Urothelium cell line (cell line): Measurements from ENCODE around the gene KRT83.
"Not testable (repeated sequence)": the region's sequence is repeated elsewhere in the genome, so short reads cannot be mapped to it uniquely, and the experiment has no call there.

Source experiments
- DNase-seq: peaks from one replicate; pipeline ENCODE4 v3.0.0; 2011; ENCODE audit warnings: low spot score, mixed read lengths
- FAIRE-seq: peaks from 2 replicates; lab custom pipeline; 2011; peaks lifted over from hg19 to GRCh38; lab: Jason Lieb, UNC

Gene KRT83

DNA sequence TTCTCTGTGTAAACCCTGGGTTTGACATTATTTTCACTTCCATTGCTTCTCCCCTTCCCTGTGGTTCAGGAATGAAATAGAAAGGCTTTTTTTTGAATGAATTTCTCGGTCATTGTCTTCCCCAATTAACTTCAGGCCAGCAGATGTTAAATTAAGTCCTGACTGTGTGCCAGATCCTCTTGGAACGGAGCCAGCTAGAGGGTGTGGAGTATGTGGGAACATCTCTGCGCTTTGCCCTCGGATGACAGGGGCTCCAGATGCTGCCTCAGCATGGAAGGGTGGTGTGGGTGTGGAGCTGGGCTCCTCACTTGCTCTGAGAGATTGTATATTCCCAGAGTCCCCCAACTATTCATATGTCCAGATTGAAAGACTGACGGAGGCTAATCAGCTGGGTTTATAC, 33.0 kb upstream of the KRT83 start:
- DNase-seq (no peak), FAIRE-seq (no peak)

DNA sequence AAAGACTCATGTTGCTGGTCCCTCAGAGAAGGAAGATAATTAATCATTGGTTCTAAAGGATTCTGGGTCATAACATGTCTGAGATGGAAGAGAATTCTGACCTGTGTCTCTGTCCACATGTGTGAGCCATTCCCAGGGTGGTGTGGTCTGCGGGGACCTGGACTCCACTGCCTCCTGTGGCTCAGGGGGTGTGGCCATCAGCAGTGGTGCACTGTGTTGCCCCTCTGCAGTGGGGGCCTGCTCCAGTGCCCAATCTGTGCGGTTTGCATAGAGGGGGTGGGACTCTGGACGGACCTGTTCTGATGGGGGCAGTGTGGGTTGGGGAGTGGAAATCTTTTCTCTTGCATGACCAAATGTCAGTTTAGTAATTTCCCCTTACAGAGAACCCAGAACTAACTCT, 32.6 kb upstream of the KRT83 start:
- DNase-seq (no peak), FAIRE-seq (no peak)

DNA sequence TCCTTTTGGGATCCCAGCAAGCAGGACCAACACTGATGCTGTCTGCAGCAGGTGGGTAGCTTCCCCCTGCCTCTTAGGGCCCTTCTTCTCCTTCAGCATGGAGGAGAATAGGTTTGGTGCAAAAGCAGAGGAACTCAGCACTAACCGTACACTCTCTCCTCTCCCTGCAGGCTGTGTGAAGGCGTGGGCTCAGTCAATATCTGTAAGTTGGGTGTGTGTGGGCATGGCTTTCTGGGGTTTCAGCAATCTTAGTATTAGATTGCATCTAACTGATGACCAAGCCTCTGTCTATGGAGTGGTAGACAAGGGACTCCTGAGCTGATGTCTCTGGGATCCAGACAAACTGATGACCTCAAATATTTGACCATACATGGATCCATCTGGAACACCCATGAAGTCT, 31.8 kb upstream of the KRT83 start:
- DNase-seq = no peak
- FAIRE-seq = no peak

GRCh38 chr12:52351196-52352059, 30.2 kb upstream of the KRT83 start:
- no peak for DNase-seq
- no peak for FAIRE-seq

DNA sequence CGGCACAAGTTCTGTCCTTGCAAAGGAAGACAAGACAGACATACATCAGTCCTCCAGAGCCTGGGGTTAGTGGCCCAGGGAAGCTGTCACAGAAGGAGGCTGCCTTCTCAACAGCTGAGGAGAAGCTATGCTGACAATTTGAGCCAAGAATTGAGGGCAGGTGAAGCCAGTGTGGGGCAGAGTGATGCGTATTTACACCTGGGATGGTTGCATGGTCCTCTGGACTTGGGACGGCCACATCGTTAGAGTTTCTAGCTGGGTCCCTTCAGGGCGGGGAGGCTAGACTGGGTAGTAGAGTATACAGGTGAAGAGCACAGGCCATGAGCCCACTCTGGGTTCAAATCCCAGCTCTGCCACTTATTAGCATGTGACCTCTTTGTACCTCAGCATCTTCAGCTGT, 29.6 kb upstream of the KRT83 start:
- DNase-seq (no peak), FAIRE-seq (no peak)

DNA sequence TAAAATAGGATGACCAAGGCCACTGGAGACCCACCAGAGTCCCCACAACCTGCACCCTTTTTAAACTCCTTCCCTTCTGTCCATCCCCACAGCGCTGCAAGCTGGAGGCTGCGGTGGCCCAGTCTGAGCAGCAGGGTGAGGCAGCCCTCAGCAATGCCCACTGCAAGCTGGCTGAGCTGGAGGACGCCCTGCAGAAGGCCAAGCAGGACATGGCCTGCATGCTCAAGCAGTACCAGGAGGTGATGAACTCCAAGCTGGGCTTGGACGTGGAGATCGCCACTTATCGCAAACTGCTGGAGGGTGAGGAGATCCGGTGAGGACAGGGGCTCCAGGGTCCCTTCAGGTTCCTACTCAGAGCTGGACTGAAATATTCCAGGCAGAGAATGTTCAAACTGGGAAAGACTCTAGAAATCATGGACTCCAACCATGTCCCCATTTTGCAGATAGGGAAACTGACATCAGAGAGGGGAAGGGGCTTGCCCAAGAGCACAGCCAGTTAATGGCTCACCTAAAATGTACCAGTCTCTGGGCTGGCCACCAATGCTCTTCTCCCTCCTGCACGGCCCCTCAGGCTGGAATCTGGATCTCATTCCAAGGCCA, 28.9 kb upstream of the KRT83 start:
- DNase-seq (no peak), FAIRE-seq (no peak)

DNA sequence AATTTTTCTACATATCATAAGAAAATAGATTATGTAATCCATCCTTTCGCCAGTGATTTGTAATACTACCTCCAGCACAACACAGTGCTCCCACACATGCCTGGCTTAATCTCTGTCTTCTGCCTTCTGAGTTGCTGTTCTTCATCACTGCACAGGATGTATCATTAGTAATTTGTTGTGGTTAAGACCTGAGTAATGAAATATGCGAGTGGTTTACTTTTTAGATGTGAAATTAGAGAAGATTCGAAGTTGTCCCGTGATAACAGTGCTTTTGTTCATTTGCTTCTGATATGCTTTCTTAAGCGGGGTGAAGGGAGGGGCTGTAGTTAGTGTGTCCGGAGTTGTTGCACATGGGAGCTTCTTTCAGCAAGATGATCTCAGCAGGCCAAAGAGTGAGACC, 28.0 kb upstream of the KRT83 start:
- FAIRE-seq (no peak), DNase-seq (no peak)

- DNase-seq (no peak), FAIRE-seq (no peak)
Observed at GRCh38 chr12:52347551-52348510, 26.6 kb upstream of the KRT83 start.

DNA sequence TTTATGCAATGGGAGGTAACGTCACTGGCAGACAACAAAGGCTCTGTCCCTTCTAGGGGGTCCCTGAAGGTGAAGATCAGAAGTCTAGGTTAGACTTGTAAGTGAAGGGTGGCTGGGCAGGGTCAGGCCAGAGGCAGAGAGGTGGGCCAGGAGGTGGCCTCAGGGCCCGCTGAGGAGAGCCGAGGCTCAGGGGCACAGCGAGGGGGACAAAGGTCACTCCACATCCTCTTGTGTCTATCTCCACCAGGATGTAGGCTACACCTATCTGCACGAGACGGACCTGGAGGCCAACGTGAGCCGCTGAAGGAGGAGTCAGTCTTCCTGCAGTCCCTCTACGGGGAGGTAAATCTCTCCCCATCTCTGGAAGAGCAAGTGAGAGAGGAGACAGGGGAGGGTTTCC, 25.8 kb upstream of the KRT83 start:
- FAIRE-seq (no peak), DNase-seq (no peak)

DNA sequence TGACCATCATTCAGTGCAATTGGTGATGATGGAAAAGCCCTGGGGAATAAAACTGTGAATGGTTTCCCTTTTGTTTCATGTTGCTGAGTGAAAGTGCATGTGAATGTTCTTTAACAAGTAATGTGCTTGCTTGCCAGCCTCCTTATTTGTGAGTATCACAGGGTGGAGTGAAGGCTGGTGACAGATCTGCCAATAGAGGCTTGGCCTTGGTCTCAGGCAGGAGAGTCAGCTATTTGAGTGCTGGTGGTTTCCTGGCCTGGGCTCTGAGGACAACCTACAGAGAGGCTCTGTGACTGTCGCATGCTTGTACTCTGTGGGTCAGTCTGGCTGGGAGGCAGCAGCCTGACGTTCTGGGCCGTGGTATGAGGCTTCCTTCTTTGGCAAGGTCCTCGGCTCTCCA, 25.4 kb upstream of the KRT83 start:
- FAIRE-seq (no peak), DNase-seq (no peak)

DNA sequence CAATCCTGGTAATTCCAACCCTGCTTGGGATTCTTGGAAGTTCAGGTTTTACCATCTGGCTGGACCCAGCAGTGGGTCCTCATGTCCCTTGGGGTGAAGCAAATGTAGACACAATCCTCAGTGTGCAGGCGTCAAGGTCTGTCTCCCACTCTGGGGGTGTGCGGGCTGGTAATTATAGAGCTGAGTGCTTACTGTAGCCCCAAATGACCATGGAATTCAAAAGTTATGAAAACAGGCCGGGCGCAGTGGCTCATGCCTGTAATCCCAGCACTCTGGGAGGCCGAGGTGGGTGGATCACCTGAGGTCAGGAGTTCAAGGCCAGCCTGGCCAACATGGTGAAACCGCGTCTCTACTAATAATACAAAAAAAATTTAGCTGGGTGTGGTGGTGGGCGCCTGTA, 23.8 kb upstream of the KRT83 start:
- not testable (repeated sequence) for FAIRE-seq, DNase-seq

GRCh38 chr12:52344111-52344510, 22.9 kb upstream of the KRT83 start:
- FAIRE-seq (no peak), DNase-seq (no peak)

DNA sequence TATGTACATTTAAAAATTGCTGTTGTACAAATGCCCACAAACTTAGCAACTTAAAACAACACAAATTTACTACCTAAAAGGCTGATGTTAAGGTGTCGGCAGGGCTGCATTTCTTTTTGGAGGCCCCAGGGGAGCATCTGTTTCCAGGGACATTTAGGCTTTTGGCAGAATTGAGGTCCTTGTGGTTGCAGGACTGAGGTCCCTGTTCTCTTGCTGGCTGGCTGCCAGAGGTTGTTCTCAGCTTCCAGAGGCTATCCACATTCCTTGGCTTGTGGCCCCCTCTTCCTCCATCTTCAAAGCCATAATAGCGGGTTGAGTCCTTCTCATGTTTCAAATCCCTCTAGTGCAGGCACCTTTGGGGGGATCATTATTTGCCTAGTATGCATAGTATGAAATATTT, 22.4 kb upstream of the KRT83 start:
- FAIRE-seq (no peak), DNase-seq (no peak)

DNA sequence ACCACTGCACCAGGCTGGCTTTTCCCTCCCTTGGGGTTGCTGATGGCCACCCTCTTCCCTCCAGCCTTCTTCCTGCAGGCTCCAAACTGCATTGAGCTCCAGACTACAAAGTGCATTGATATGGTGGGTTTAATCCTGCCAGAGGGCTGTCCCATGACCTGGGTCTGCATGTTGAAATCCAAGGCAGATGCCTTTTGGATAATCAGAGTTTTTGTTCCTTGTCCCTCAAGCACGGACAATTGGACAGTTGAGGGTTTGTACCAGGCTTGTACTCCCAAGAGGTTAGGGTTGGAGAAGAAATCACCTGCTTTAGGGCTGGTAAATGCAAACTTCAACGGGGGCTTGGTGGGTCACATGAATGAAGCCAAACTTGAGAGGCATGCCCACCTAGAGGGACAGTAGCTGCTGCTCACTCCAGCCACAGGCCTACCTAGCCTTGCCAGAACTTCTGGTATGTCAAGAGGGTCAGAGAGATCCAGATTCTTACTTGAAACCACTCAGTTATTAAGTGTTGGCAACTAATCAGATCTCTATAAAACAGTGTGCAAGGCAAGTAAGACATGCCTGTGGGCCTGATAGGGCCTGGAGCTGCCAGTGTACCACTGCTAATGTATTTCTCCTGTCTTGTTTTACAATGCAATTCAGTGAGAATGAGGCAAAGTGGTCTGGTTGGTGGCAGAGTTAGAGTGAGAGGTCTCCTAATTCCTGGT, 21.7 kb upstream of the KRT83 start:
- DNase-seq = no peak
- no peak for FAIRE-seq

DNA sequence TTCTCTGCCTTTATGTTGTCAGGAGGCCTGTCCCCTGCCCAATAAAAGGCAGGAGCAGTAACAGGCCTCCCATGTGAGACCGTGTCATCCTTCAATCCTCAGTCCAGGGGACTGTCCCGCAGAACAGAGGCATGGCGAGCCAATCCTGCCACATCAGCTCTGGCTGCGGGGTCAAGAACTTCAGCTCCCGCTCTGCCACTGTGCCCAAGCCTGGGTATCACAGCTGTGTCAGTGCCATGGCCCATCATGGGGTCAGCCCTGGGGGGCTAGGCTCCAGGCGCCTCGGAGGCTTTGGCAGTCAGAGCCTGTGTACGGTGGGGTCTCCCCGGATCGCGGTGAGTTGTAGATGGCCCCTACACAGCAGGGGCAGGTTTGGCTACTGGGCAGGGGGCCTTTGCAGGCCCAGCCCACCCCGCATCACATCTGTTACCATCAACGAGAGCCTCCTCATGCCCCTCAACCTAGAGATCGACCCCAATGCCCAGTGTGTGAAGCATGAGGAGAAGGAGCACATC, 19.9 kb upstream of the KRT83 start:
- DNase-seq (no peak), FAIRE-seq (no peak)

- FAIRE-seq (no peak), DNase-seq (no peak)
Observed at GRCh38 chr12:52338241-52338960, 17.2 kb upstream of the KRT83 start.

DNA sequence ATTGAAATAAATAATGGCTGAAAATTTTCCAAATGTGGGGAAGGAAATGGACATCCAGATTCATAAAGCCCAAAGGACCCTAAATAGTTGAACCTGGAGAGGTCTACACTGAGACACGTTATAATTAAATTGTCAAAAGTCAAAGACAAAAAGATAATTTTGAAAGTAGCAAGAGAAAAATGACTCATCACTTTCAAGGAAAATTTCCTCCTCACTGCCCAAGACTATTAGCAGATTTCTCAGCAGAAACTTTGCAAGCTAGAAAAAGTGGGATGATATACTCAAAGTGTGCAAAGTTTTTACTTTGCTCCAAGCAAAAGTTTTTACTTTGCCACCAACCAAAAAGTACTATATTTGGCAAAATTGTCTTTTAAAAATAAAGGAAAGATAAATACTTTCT, 15.9 kb upstream of the KRT83 start:
- DNase-seq (no peak), FAIRE-seq (no peak)

DNA sequence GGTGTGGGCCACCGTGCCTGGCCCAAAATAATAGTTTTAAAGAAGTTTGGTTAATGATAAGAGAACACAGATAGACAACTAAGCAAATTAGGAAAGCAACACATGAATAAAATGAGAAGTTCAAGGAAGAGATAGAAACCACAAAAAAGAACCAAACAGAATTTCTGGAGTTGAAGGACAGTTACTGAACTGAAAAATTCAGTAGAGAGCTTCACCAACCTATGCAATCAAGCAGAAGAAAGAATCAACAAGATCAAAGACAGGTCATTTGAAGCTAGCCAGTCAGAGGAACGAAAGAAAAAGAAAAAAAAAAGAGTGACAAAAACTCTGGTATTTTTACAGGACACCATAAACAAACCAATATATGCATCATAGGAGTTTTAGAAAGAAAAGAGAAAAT, 15.4 kb upstream of the KRT83 start:
- no peak for DNase-seq

DNA sequence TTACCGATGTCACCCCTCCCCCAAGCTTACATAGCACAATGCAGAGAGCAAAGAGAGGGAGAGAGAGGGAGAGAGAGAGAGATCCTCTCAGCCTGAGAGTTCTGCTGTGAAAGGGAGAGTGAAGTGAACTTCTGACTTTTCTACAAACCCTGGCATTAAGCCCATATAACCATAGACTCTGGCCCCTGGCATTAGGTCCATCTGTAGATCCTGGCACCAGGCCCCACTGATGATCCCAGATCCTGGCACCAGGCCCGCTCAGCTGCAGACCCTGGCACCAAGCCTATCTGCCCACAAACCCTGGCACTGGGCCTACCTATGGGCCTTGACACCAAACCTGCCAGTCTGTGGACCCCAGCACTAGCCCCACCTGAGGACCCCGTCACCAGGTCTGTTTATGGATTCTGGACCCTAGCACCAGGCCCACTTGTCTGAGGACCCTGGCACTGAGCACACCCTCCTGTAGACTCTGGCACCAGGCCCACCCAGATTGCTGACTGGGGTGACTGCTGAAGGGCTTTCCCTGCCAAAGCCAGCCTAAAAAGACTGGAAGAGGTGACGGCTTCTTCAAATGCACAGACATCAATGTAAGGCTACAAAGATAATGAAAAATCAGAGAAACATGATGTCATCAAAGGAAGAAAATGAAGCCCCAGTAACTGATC, 14.5 kb upstream of the KRT83 start:
- FAIRE-seq = no peak
- DNase-seq = no peak

More for the DNA sequence above, 15.4 kb upstream of the KRT83 start:
- FAIRE-seq = no peak
